NCI-H510A (cell line): ENCODE measurements around the gene SNX13.
"Not testable (repeated sequence)": the region's sequence is repeated elsewhere in the genome, so short reads cannot be mapped to it uniquely, and the experiment has no call there.

ENCODE experiments used
- DNase-seq: peaks from one replicate; lab custom pipeline; 2025; lab: John Stamatoyannopoulos, UW

SNX13 gene

GRCh38 chr7:17849504-17849903 lies 90.8 kb downstream of the SNX13 start:
- no peak for DNase-seq

GRCh38 chr7:17848516-17848915 lies 91.8 kb downstream of the SNX13 start:
- no peak for DNase-seq

GRCh38 chr7:17846935-17847334 lies 93.4 kb downstream of the SNX13 start:
- no peak for DNase-seq

GRCh38 chr7:17845197-17845547 lies 95.1 kb downstream of the SNX13 start:
- no peak for DNase-seq

- no peak for DNase-seq
These were observed 95.6 kb downstream of the SNX13 start for GRCh38 chr7:17844514-17845196.

- DNase-seq, result no peak
These were observed 96.3 kb downstream of the SNX13 start for GRCh38 chr7:17844022-17844421.

- no peak for DNase-seq
These were observed 97.3 kb downstream of the SNX13 start for GRCh38 chr7:17843041-17843440.

- no peak for DNase-seq
These were observed 107.4 kb downstream of the SNX13 start for GRCh38 chr7:17832820-17833355.

- no peak for DNase-seq
These were observed 108.1 kb downstream of the SNX13 start for GRCh38 chr7:17832242-17832641.

- DNase-seq, result no peak
These were observed 110.1 kb downstream of the SNX13 start for GRCh38 chr7:17830206-17830605.

- DNase-seq, result no peak
These were observed 111.3 kb downstream of the SNX13 start for GRCh38 chr7:17829001-17829400.

- no peak for DNase-seq
These were observed 117.6 kb downstream of the SNX13 start for GRCh38 chr7:17822547-17823173.

- DNase-seq, result no peak
These were observed 123.4 kb downstream of the SNX13 start for GRCh38 chr7:17816903-17817302.

- DNase-seq, result no peak
These were observed 125.0 kb downstream of the SNX13 start for GRCh38 chr7:17815318-17815717.

GRCh38 chr7:17814058-17814457 lies 126.2 kb downstream of the SNX13 start:
- no peak for DNase-seq

GRCh38 chr7:17809215-17809614 lies 131.1 kb downstream of the SNX13 start:
- not testable (repeated sequence) for DNase-seq

- DNase-seq, result no peak
These were observed 133.1 kb downstream of the SNX13 start for GRCh38 chr7:17807242-17807641.

- DNase-seq, result no peak
These were observed 133.7 kb downstream of the SNX13 start for GRCh38 chr7:17806631-17807030.

- no peak for DNase-seq
These were observed 138.2 kb downstream of the SNX13 start for GRCh38 chr7:17802056-17802455.

GRCh38 chr7:17792075-17792936 lies 148.0 kb downstream of the SNX13 start:
- DNase-seq, result no peak

GRCh38 chr7:17787257-17787656 lies 153.0 kb downstream of the SNX13 start:
- DNase-seq, result no peak

GRCh38 chr7:17786314-17786852 lies 153.9 kb downstream of the SNX13 start:
- no peak for DNase-seq

- no peak for DNase-seq
These were observed 158.1 kb downstream of the SNX13 start for GRCh38 chr7:17782216-17782549.
